GM23338 (cell line): ENCODE measurements around the gene B3GAT3. TPM values are rescaled to one million over a fixed set of nuclear protein-coding genes. Genes with fewer than 3 reads are reported as not detected.

Experiments used
- ATAC-seq: fragments of 200-7000 bp; cut with Tn5 transposase; 3 replicates; pipeline ENCODE4 v1.9.1; 2020
- DNase-seq: peaks from one replicate; pipeline ENCODE4 v3.0.0-alpha.2; 2015; ENCODE audit warnings: low spot score
- H2AFZ ChIP-seq: fragments of 200-600 bp; sonication (generic); 2 replicates; pipeline ENCODE4 v1.8.0; 2016; ENCODE audit warnings: antibody characterized with exemption, mild to moderate bottlenecking, moderate library complexity
- H3F3A ChIP-seq: fragments of 200-600 bp; sonication (generic); replicated peaks from 2 replicates; pipeline ENCODE4 v1.8.0; 2017; ENCODE audit warnings: antibody characterized with exemption, mixed run types, low read depth
- H3K27ac ChIP-seq: fragments of 200-600 bp; sonication (generic); 2 replicates; pipeline ENCODE4 v1.6.1; 2016; ENCODE audit warnings: low read depth
- H3K27me3 ChIP-seq: fragments of 200-600 bp; sonication (generic); 2 replicates; pipeline ENCODE4 v1.8.0; 2016; ENCODE audit warnings: mild to moderate bottlenecking, mixed run types, moderate library complexity; ENCODE audit not compliant: insufficient read depth
- H3K36me3 ChIP-seq: fragments of 200-600 bp; sonication (generic); 2 replicates; pipeline ENCODE4 v1.8.0; 2016; ENCODE audit warnings: mild to moderate bottlenecking; ENCODE audit not compliant: insufficient read depth
- H3K4me1 ChIP-seq: fragments of 200-600 bp; sonication (generic); 2 replicates; pipeline ENCODE4 v1.8.0; 2016; ENCODE audit warnings: mild to moderate bottlenecking, moderate library complexity; ENCODE audit not compliant: insufficient read depth
- H3K4me2 ChIP-seq: fragments of 200-600 bp; sonication (generic); 2 replicates; pipeline ENCODE4 v1.7.1; 2017; ENCODE audit warnings: mixed run types
- H3K4me3 ChIP-seq: fragments of 200-600 bp; sonication (generic); 2 replicates; pipeline ENCODE4 v1.6.1; 2016; ENCODE audit warnings: mixed run types
- H3K79me2 ChIP-seq: fragments of 200-600 bp; sonication (generic); replicated peaks from 2 replicates; pipeline ENCODE4 v1.8.0; 2017; ENCODE audit warnings: mild to moderate bottlenecking; ENCODE audit not compliant: insufficient read depth
- H3K9me2 ChIP-seq: fragments of 200-600 bp; sonication (generic); 2 replicates; pipeline ENCODE4 v1.8.0; 2017; ENCODE audit not compliant: insufficient read depth
- H4K20me1 ChIP-seq: fragments of 200-600 bp; sonication (generic); replicated peaks from 2 replicates; pipeline ENCODE4 v1.8.0; 2017; ENCODE audit warnings: mild to moderate bottlenecking; ENCODE audit not compliant: insufficient read depth
- H3K27ac Mint-ChIP-seq: 2 replicates; pipeline ENCODE4 v1.8.0; 2020; ENCODE audit warnings: inconsistent platforms, mild to moderate bottlenecking, moderate library complexity, mixed read lengths
- H3K27me3 Mint-ChIP-seq: 3 replicates; pipeline ENCODE4 v1.8.0; 2022; ENCODE audit warnings: low read depth, mild to moderate bottlenecking, moderate library complexity, mixed read lengths, inconsistent platforms; ENCODE audit not compliant: insufficient read depth, poor library complexity
- H3K36me3 Mint-ChIP-seq: 3 replicates; pipeline ENCODE4 v1.8.0; 2021; ENCODE audit warnings: low read depth, mild to moderate bottlenecking, inconsistent platforms, moderate library complexity, mixed read lengths
- H3K4me1 Mint-ChIP-seq: 3 replicates; pipeline ENCODE4 v1.8.0; 2020; ENCODE audit warnings: mild to moderate bottlenecking, inconsistent platforms, mixed read lengths
- H3K4me3 Mint-ChIP-seq: 3 replicates; pipeline ENCODE4 v1.8.0; 2021; ENCODE audit warnings: moderate library complexity, mild to moderate bottlenecking, inconsistent platforms, mixed read lengths
- H3K9me3 Mint-ChIP-seq: 3 replicates; pipeline ENCODE4 v1.8.0; 2020; ENCODE audit warnings: moderate library complexity, mild to moderate bottlenecking, inconsistent platforms, mixed read lengths
- CREB1 ChIP-seq: fragments of 250-450 bp; sonication (Bioruptor Pico); IDR thresholded peaks from 2 replicates; pipeline ENCODE4 v1.5.0; 2020; ENCODE audit warnings: low read depth, mild to moderate bottlenecking, moderate library complexity
- EZH2 ChIP-seq: fragments of 200-600 bp; sonication (generic); IDR thresholded peaks from one replicate; pipeline ENCODE4 v1.8.0; 2017; ENCODE audit warnings: antibody characterized with exemption, mild to moderate bottlenecking, low read depth; ENCODE audit not compliant: unreplicated experiment
- EZH2phosphoT487 ChIP-seq: fragments of 200-600 bp; sonication (generic); IDR thresholded peaks from one replicate; pipeline ENCODE4 v1.8.1; 2018; ENCODE audit warnings: antibody characterized with exemption; ENCODE audit not compliant: unreplicated experiment
- JUNB ChIP-seq: IDR thresholded peaks from one replicate; pipeline ENCODE4 v1.6.1; 2016; ENCODE audit warnings: antibody characterized with exemption; ENCODE audit not compliant: unreplicated experiment
- NANOG ChIP-seq: IDR thresholded peaks from 2 replicates; pipeline ENCODE4 v1.6.1; 2016; ENCODE audit warnings: antibody characterized with exemption, borderline replicate concordance
- POLR2AphosphoS5 ChIP-seq: IDR thresholded peaks from 2 replicates; pipeline ENCODE4 v1.6.1; 2016; ENCODE audit warnings: antibody characterized with exemption, low read depth
- STAT1 ChIP-seq: IDR thresholded peaks from one replicate; pipeline ENCODE4 v1.6.1; 2016; ENCODE audit warnings: antibody characterized with exemption; ENCODE audit not compliant: unreplicated experiment
- ZNF114 ChIP-seq: fragments of 250-450 bp; sonication (Bioruptor Pico); IDR thresholded peaks from 2 replicates; pipeline ENCODE4 v1.5.0; 2020; ENCODE audit warnings: mild to moderate bottlenecking, moderate library complexity
- ZNF331 ChIP-seq: fragments of 250-450 bp; sonication (Bioruptor Pico); IDR thresholded peaks from 2 replicates; pipeline ENCODE4 v1.5.0; 2020; ENCODE audit warnings: low read depth, mild to moderate bottlenecking, moderate library complexity
- polyA plus RNA-seq: library from polyadenylated mRNA; unstranded; fragments of >200 nt; fragmentation: Nextera tagmentation; extraction: Ambion mirVana; gene quantifications from 2 replicates; pipeline ENCODE4 v1.2.1, GENCODE V29; 2016
- total RNA-seq: library from RNA; depleted of rRNA; stranded (reverse); fragments of >200 nt; shearing (Covaris generic); gene quantifications from 2 replicates; pipeline ENCODE4 v1.2.3, GENCODE V29; 2014
- TF ChIP-seq, protein P1 (sequence below): fragments of 250-450 bp; sonication (Bioruptor Pico); IDR thresholded peaks from 2 replicates; pipeline ENCODE4 v1.5.0; 2020; ENCODE audit warnings: mild to moderate bottlenecking, moderate library complexity
- TF ChIP-seq, protein P2 (sequence below), 2 experiments: fragments of 200-600 bp in 1 of 2; sonication (generic) in 1 of 2; conservative IDR thresholded peaks; 2 replicates each; pipeline versions ENCODE4 v1.5.1 to v1.6.1; 2016 to 2017; ENCODE audit warnings: antibody characterized with exemption in 2 of 2, low read depth in 2 of 2, mild to moderate bottlenecking in 2 of 2, moderate library complexity in 1 of 2
- TF ChIP-seq, protein P3 (sequence below): IDR thresholded peaks from 2 replicates; pipeline ENCODE4 v1.6.1; 2016; ENCODE audit warnings: antibody characterized with exemption
- TF ChIP-seq, protein P4 (sequence below): IDR thresholded peaks from one replicate; pipeline ENCODE4 v1.6.1; 2018; ENCODE audit warnings: antibody characterized with exemption; ENCODE audit not compliant: unreplicated experiment

The B3GAT3 gene
- total and polyA plus RNA-seq, 2 experiments from 2014 or later = 16.4 to 18.4 TPM

DNA sequence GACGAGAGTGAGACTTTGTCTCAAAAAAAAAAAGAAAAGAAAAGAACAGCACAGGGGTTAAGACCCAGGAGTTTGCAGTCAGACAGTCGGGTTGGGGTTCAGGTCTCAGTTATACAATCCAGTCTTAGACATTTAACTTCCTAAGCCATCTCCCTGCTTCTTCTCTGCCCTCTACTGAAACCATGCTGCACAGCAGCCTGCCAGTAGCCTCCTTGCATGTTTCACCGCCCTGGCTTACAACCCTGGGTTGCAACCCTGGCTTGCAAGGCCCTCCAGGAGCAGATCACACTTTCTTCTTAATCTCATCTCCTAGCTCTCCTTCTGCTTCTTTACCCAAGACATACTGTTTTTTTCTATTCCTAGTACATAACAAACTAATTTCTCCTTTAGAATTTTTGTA, 5.9 kb upstream of the B3GAT3 start:
- Mint-ChIP-seq H3K36me3 (peaks cover 80% of the 10 kb centered on the region), H3K4me3 (no peak overlapping the region)

More for the DNA sequence above, 5.9 kb upstream of the B3GAT3 start:
- peaks cover 3% of the 10 kb centered on the region; the same call in 1 of the 2 replicates for H4K20me1 ChIP-seq
- H3K27me3 ChIP-seq = no peaks in the 10 kb centered on the region
- H3F3A ChIP-seq = peaks cover 20% of the 10 kb centered on the region
- H3K4me3 ChIP-seq = no peak overlapping the region
- Mint-ChIP-seq H3K27me3 (peaks cover 9% of the 10 kb centered on the region), H3K27ac (no peak overlapping the region), H3K9me3 (no peaks in the 10 kb centered on the region), H3K4me1 (no peaks in the 10 kb centered on the region)
- no peaks in the 10 kb centered on the region for H3K9me2 ChIP-seq
- no peaks in the 10 kb centered on the region for H3K79me2 ChIP-seq
- no peak overlapping the region for H3K27ac ChIP-seq
- ATAC-seq (peak; percentile 34; the same call in 2 of the 3 replicates), DNase-seq (no peak)
- TF ChIP-seq, protein P1, sequence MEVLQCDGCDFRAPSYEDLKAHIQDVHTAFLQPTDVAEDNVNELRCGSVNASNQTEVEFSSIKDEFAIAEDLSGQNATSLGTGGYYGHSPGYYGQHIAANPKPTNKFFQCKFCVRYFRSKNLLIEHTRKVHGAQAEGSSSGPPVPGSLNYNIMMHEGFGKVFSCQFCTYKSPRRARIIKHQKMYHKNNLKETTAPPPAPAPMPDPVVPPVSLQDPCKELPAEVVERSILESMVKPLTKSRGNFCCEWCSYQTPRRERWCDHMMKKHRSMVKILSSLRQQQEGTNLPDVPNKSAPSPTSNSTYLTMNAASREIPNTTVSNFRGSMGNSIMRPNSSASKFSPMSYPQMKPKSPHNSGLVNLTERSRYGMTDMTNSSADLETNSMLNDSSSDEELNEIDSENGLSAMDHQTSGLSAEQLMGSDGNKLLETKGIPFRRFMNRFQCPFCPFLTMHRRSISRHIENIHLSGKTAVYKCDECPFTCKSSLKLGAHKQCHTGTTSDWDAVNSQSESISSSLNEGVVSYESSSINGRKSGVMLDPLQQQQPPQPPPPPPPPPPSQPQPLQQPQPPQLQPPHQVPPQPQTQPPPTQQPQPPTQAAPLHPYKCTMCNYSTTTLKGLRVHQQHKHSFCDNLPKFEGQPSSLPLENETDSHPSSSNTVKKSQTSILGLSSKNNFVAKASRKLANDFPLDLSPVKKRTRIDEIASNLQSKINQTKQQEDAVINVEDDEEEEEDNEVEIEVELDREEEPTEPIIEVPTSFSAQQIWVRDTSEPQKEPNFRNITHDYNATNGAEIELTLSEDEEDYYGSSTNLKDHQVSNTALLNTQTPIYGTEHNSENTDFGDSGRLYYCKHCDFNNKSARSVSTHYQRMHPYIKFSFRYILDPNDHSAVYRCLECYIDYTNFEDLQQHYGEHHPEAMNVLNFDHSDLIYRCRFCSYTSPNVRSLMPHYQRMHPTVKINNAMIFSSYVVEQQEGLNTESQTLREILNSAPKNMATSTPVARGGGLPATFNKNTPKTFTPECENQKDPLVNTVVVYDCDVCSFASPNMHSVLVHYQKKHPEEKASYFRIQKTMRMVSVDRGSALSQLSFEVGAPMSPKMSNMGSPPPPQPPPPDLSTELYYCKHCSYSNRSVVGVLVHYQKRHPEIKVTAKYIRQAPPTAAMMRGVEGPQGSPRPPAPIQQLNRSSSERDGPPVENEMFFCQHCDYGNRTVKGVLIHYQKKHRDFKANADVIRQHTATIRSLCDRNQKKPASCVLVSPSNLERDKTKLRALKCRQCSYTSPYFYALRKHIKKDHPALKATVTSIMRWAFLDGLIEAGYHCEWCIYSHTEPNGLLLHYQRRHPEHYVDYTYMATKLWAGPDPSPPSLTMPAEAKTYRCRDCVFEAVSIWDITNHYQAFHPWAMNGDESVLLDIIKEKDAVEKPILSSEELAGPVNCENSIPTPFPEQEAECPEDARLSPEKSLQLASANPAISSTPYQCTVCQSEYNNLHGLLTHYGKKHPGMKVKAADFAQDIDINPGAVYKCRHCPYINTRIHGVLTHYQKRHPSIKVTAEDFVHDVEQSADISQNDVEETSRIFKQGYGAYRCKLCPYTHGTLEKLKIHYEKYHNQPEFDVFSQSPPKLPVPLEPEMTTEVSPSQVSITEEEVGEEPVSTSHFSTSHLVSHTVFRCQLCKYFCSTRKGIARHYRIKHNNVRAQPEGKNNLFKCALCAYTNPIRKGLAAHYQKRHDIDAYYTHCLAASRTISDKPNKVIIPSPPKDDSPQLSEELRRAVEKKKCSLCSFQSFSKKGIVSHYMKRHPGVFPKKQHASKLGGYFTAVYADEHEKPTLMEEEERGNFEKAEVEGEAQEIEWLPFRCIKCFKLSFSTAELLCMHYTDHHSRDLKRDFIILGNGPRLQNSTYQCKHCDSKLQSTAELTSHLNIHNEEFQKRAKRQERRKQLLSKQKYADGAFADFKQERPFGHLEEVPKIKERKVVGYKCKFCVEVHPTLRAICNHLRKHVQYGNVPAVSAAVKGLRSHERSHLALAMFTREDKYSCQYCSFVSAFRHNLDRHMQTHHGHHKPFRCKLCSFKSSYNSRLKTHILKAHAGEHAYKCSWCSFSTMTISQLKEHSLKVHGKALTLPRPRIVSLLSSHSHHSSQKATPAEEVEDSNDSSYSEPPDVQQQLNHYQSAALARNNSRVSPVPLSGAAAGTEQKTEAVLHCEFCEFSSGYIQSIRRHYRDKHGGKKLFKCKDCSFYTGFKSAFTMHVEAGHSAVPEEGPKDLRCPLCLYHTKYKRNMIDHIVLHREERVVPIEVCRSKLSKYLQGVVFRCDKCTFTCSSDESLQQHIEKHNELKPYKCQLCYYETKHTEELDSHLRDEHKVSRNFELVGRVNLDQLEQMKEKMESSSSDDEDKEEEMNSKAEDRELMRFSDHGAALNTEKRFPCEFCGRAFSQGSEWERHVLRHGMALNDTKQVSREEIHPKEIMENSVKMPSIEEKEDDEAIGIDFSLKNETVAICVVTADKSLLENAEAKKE (CRISPR knock-in tag) = no peak
- TF ChIP-seq, protein P2, sequence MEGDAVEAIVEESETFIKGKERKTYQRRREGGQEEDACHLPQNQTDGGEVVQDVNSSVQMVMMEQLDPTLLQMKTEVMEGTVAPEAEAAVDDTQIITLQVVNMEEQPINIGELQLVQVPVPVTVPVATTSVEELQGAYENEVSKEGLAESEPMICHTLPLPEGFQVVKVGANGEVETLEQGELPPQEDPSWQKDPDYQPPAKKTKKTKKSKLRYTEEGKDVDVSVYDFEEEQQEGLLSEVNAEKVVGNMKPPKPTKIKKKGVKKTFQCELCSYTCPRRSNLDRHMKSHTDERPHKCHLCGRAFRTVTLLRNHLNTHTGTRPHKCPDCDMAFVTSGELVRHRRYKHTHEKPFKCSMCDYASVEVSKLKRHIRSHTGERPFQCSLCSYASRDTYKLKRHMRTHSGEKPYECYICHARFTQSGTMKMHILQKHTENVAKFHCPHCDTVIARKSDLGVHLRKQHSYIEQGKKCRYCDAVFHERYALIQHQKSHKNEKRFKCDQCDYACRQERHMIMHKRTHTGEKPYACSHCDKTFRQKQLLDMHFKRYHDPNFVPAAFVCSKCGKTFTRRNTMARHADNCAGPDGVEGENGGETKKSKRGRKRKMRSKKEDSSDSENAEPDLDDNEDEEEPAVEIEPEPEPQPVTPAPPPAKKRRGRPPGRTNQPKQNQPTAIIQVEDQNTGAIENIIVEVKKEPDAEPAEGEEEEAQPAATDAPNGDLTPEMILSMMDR (conservative IDR thresholded peaks at IDR 0.05; ENCODE audit: low read depth in 2 of 2) = no peak
- TF ChIP-seq, protein P3, sequence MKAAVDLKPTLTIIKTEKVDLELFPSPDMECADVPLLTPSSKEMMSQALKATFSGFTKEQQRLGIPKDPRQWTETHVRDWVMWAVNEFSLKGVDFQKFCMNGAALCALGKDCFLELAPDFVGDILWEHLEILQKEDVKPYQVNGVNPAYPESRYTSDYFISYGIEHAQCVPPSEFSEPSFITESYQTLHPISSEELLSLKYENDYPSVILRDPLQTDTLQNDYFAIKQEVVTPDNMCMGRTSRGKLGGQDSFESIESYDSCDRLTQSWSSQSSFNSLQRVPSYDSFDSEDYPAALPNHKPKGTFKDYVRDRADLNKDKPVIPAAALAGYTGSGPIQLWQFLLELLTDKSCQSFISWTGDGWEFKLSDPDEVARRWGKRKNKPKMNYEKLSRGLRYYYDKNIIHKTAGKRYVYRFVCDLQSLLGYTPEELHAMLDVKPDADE = no peak
- no peak for TF ChIP-seq EZH2
- TF ChIP-seq CREB1 = no peak
- TF ChIP-seq JUNB = no peak
- TF ChIP-seq POLR2AphosphoS5 = no peak
- TF ChIP-seq, protein P4, sequence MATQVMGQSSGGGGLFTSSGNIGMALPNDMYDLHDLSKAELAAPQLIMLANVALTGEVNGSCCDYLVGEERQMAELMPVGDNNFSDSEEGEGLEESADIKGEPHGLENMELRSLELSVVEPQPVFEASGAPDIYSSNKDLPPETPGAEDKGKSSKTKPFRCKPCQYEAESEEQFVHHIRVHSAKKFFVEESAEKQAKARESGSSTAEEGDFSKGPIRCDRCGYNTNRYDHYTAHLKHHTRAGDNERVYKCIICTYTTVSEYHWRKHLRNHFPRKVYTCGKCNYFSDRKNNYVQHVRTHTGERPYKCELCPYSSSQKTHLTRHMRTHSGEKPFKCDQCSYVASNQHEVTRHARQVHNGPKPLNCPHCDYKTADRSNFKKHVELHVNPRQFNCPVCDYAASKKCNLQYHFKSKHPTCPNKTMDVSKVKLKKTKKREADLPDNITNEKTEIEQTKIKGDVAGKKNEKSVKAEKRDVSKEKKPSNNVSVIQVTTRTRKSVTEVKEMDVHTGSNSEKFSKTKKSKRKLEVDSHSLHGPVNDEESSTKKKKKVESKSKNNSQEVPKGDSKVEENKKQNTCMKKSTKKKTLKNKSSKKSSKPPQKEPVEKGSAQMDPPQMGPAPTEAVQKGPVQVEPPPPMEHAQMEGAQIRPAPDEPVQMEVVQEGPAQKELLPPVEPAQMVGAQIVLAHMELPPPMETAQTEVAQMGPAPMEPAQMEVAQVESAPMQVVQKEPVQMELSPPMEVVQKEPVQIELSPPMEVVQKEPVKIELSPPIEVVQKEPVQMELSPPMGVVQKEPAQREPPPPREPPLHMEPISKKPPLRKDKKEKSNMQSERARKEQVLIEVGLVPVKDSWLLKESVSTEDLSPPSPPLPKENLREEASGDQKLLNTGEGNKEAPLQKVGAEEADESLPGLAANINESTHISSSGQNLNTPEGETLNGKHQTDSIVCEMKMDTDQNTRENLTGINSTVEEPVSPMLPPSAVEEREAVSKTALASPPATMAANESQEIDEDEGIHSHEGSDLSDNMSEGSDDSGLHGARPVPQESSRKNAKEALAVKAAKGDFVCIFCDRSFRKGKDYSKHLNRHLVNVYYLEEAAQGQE = no peak
- no peak for TF ChIP-seq ZNF331 (CRISPR knock-in tag)
- TF ChIP-seq EZH2phosphoT487 = no peak
- TF ChIP-seq NANOG = no peak
- TF ChIP-seq STAT1 = no peak
- TF ChIP-seq ZNF114 (CRISPR knock-in tag) = no peak
- H3K4me2 ChIP-seq = no peak overlapping the region
- H3K4me1 ChIP-seq = no peaks in the 10 kb centered on the region
- H3K36me3 ChIP-seq = peaks cover 48% of the 10 kb centered on the region
- H2AFZ ChIP-seq = no peak overlapping the region
